ENCODE data around the gene MED9. TPM values are rescaled to one million over a fixed set of nuclear protein-coding genes. Genes with fewer than 3 reads are reported as not detected.

MED9 gene
- total and polyA plus RNA-seq, 2 of the 4 experiments (the other 2 are of a cell fraction) = 6.1 to 10.1 TPM

DNA sequence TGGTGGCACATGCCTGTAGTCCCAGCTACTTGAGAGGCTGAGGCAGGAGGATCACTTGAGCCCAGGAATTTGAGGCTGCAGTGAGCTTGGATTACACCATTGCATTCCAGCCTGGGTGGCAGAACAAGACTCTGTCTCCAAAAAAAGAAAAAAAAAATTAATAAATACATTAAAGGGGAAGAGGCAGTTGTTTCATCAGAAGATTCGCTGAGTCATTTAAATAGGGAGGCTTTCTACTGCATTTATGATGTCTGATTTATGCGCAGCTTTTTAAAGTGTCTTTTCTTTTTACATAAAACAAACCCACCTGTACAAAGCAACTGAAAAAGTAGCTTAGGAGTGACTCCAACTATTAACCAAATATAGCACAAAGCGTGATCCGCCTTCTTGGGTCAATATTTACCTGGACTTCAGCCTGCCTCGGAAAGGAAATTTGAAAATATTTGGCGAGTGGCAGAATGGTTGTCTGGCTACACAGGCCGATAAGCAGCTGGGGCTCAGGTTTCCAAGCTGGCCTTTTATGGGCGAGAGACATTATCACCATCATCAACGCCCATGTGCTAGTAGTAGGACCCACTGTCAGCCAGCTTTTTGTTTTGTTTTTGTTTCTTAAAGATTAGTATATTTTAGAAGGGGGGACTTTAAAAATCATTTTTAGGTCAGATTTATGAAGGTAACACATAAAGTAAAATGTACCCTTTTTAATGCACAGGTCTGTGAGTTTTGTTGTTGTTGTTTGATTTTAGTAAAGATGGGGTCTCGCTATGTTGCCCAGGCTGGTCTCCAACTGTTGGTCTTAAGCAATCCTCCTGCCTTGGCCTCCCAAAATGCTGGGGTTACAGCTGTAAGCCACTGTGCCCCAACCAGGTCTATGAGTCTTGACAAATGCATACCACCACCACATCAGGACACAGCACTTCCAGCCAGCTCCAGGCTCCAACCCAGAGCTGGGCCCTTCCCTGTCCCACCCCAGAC lies 61.9 kb downstream of the MED9 start:
- no peaks in the 10 kb centered on the region for H3K9me3 ChIP-seq (ENCODE audit: control insufficient read depth, insufficient read depth, low read length)
- H4K91ac ChIP-seq (ENCODE audit: insufficient read depth, low read depth, low read length) = no peak overlapping the region
- WGBS, 2 experiments (ENCODE audit: extremely low coverage in 2 of 2, insufficient read length in 1 of 2) = 80% methylated on average over 1 of the region's 10 CpGs; no CpG with 5 or more reads in 1 of the 2 experiments
- peak overlapping the region; percentile 21 for H2AFZ ChIP-seq (replicated peaks; ENCODE audit: low read length, poor library complexity)
- no peak overlapping the region for H2AK5ac ChIP-seq (ENCODE audit: low read depth, low read length)
- no peak overlapping the region for H3K18ac ChIP-seq (ENCODE audit: low read depth, low read length)
- DNase-seq (peak; percentile 6), ATAC-seq (ENCODE audit: low read depth) (no peak)
- H2BK20ac ChIP-seq (ENCODE audit: low read depth, low read length) = no peak overlapping the region
- intact Hi-C loops (cut with micrococcal nuclease) (no loop called here), in situ Hi-C loops (cut with MboI; ENCODE audit: low sequenced_read_pairs) (no loop called here), dilution Hi-C loops (cut with HindIII; ENCODE audit: low sequenced_read_pairs, unreplicated experiment) (no loop called here)
- POLR2A ChIA-PET (ENCODE audit: unreplicated experiment) = no interaction called here
- no peak overlapping the region for H3K56ac ChIP-seq (ENCODE audit: extremely low read depth, insufficient read depth, low read length)
- no peak overlapping the region for H3K14ac ChIP-seq (replicated peaks; ENCODE audit: low read depth, low read length)
- no peak overlapping the region for H3K4me3 ChIP-seq (ENCODE audit: insufficient read depth, low read depth, low read length)
- H3K27ac ChIP-seq (ENCODE audit: insufficient read depth, low read length) = no peak overlapping the region
- TF ChIP-seq BHLHE40 (IDR thresholded peaks at IDR 0.05; ENCODE audit: low read depth, low read length) (no peak), POLR2A (IDR thresholded peaks at IDR 0.05; ENCODE audit: low read depth, low read length) (no peak), CTCF (conservative IDR thresholded peaks at IDR 0.05; ENCODE audit: low read depth, low read length) (no peak), CEBPB (IDR thresholded peaks at IDR 0.05; ENCODE audit: low read depth, low read length) (no peak), SMC3 (IDR thresholded peaks at IDR 0.05; ENCODE audit: low read depth, low read length) (no peak), ELK1 (IDR thresholded peaks at IDR 0.05; ENCODE audit: borderline replicate concordance, low read depth, low read length) (no peak), MAFK (IDR thresholded peaks at IDR 0.05; ENCODE audit: low read depth, low read length) (peak; percentile 81), FOS (IDR thresholded peaks at IDR 0.05; ENCODE audit: low read depth, low read length) (no peak), NFE2L2 (IDR thresholded peaks at IDR 0.05; ENCODE audit: low read depth, low read length) (peak; percentile 93), RCOR1 (IDR thresholded peaks at IDR 0.05; ENCODE audit: insufficient replicate concordance, low read length) (no peak), RFX5 (IDR thresholded peaks at IDR 0.05; ENCODE audit: low read depth, low read length) (no peak)
- TF ChIP-seq, protein P1, sequence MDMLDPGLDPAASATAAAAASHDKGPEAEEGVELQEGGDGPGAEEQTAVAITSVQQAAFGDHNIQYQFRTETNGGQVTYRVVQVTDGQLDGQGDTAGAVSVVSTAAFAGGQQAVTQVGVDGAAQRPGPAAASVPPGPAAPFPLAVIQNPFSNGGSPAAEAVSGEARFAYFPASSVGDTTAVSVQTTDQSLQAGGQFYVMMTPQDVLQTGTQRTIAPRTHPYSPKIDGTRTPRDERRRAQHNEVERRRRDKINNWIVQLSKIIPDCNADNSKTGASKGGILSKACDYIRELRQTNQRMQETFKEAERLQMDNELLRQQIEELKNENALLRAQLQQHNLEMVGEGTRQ (IDR thresholded peaks at IDR 0.05; ENCODE audit: low read depth, low read length) = no peak
- no peaks in the 10 kb centered on the region for H4K20me1 ChIP-seq (ENCODE audit: insufficient read depth, low read length)
- H3K23ac ChIP-seq (ENCODE audit: low read depth, low read length) = no peak overlapping the region
- no peaks in the 10 kb centered on the region for H3K36me3 ChIP-seq (ENCODE audit: control insufficient read depth, insufficient read depth, low read length)
- H3K9ac ChIP-seq (ENCODE audit: low read depth, low read length) = no peak overlapping the region
- no peak overlapping the region for H2AK9ac ChIP-seq (replicated peaks; ENCODE audit: low read depth, low read length, poor library complexity)
- no peak overlapping the region for H3K4ac ChIP-seq (ENCODE audit: low read depth, low read length)
- no peak overlapping the region for H2BK15ac ChIP-seq (ENCODE audit: low read depth, low read length)
- 0 out of 2 replicates have a peak, but pooled peaks cover 4% of the 10 kb centered on the region for H3K9me1 ChIP-seq (ENCODE audit: insufficient read depth, low read length)
- no TSS peak for BruUV-seq (replicated peaks)
- no peak overlapping the region for H2BK5ac ChIP-seq (ENCODE audit: low read depth, low read length, poor library complexity, severe bottlenecking)
- H4K8ac ChIP-seq (ENCODE audit: low read depth in 2 of 2, low read length in 2 of 2) = no peak overlapping the region
- CTCF ChIA-PET = no interaction called here
- no peak overlapping the region for H4K5ac ChIP-seq (ENCODE audit: low read depth, low read length)
- H3K4me2 ChIP-seq (ENCODE audit: low read depth, low read length) = no peak overlapping the region
- peaks cover 8% of the 10 kb centered on the region; the same call in 1 of the 2 replicates for H3K4me1 ChIP-seq (ENCODE audit: control insufficient read depth, insufficient read depth, low read length)
- H3K79me1 ChIP-seq (ENCODE audit: low read depth in 1 of 2, low read length in 2 of 2) = no peaks in the 10 kb centered on the region
- H3K27me3 ChIP-seq (ENCODE audit: control insufficient read depth, insufficient read depth, low read length) = no peaks in the 10 kb centered on the region
- H2BK120ac ChIP-seq (ENCODE audit: low read depth, low read length) = no peak overlapping the region
